HepG2 (cell line): ENCODE measurements around the gene JAM2. TPM values are rescaled to one million over a fixed set of nuclear protein-coding genes. Genes with fewer than 3 reads are reported as not detected.

Source experiments
- GPN1 ChIP-seq: sonication (generic); formaldehyde crosslinking; IDR thresholded peaks from 2 replicates; pipeline ENCODE4 v1.5.1; 2020; ENCODE audit warnings: missing genetic modification reagents, borderline replicate concordance
- PPARG ChIP-seq: conservative IDR thresholded peaks from 2 replicates; pipeline ENCODE4 v1.6.1; 2016; ENCODE audit warnings: missing biosample characterization, missing genetic modification reagents
- ZMYM3 ChIP-seq: sonication (generic); formaldehyde crosslinking; IDR thresholded peaks from 2 replicates; pipeline ENCODE4 v1.5.1; 2020; ENCODE audit warnings: mild to moderate bottlenecking, missing genetic modification reagents
- ZSCAN31 ChIP-seq: sonication (generic); formaldehyde crosslinking; IDR thresholded peaks from 2 replicates; pipeline ENCODE4 v1.5.0; 2020; ENCODE audit warnings: low read depth, mild to moderate bottlenecking, missing genetic modification reagents
- polyA plus RNA-seq, 8 experiments: library from polyadenylated mRNA; depleted of rRNA in 3 of 8; stranded (reverse) in 7 of 8; unstranded in 1 of 8; fragments of >200 nt; fragmentation: Illumina TruSeq in 4 of 8; extraction: Trizol in 4 of 8; gene quantifications; 2 replicates each; pipeline versions ENCODE4 v1.2.1 to v1.2.3, GENCODE V29; 2011 to 2016; ENCODE audit warnings: low read depth in 4 of 8, missing spikeins in 1 of 8, mixed read lengths in 1 of 8; ENCODE audit not compliant: insufficient read depth in 1 of 8
- total RNA-seq, 5 experiments: library from RNA; depleted of rRNA; stranded (reverse); fragments of >200 nt; fragmentation: Illumina TruSeq; extraction: Trizol; gene quantifications; 2 replicates each; pipeline ENCODE4 v1.2.3, GENCODE V29; 2016; ENCODE audit warnings: low read depth in 1 of 5
- TF ChIP-seq, protein P1 (sequence below): sonication (generic); formaldehyde crosslinking; IDR thresholded peaks from 2 replicates; pipeline ENCODE4 v1.4.0; 2020; ENCODE audit warnings: missing genetic modification reagents
- TF ChIP-seq, protein P2 (sequence below): sonication (generic); formaldehyde crosslinking; IDR thresholded peaks from 2 replicates; pipeline ENCODE4 v1.8.0; 2022; ENCODE audit warnings: missing genetic modification reagents, low read depth, mild to moderate bottlenecking, borderline replicate concordance
- TF ChIP-seq, protein P3 (sequence below): sonication (generic); formaldehyde crosslinking; IDR thresholded peaks from 2 replicates; pipeline ENCODE4 v1.5.1; 2020; ENCODE audit warnings: missing genetic modification reagents, mild to moderate bottlenecking, borderline replicate concordance
- TF ChIP-seq, protein P4 (sequence below): sonication (generic); formaldehyde crosslinking; IDR thresholded peaks from 2 replicates; pipeline ENCODE4 v1.9.0; 2022; ENCODE audit warnings: missing genetic modification reagents, mild to moderate bottlenecking, borderline replicate concordance
- TF ChIP-seq, protein P5 (sequence below): IDR thresholded peaks from 2 replicates; pipeline ENCODE4 v1.6.1; 2016; ENCODE audit warnings: missing compliant biosample characterization, missing genetic modification reagents, borderline replicate concordance

The JAM2 gene
- total and polyA plus RNA-seq, 2 of the 13 experiments (the other 11 are each of a cell fraction or from before 2014, with no cell fraction given): 0.07 TPM; not detected in 1

DNA sequence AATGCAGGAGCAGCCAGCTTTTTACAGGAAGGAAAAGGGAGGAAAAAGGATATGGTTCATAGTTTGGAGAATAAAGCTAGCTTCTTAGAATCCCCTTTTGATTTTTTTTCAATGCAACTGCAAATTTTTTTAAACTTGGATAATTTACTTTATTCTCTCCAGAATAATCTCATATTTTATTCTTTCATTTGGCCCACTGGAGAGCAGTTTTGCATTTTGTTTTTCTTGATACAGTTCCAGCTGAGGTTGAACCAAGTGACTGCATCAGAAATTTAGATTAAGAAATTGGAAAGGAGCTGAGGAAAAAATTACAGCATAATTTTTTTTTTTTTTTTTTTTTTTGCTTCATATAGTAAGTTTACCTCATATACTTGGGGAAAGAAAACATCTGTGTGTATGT is 118.5 kb downstream of the JAM2 start (continued):
- TF ChIP-seq, protein P1, sequence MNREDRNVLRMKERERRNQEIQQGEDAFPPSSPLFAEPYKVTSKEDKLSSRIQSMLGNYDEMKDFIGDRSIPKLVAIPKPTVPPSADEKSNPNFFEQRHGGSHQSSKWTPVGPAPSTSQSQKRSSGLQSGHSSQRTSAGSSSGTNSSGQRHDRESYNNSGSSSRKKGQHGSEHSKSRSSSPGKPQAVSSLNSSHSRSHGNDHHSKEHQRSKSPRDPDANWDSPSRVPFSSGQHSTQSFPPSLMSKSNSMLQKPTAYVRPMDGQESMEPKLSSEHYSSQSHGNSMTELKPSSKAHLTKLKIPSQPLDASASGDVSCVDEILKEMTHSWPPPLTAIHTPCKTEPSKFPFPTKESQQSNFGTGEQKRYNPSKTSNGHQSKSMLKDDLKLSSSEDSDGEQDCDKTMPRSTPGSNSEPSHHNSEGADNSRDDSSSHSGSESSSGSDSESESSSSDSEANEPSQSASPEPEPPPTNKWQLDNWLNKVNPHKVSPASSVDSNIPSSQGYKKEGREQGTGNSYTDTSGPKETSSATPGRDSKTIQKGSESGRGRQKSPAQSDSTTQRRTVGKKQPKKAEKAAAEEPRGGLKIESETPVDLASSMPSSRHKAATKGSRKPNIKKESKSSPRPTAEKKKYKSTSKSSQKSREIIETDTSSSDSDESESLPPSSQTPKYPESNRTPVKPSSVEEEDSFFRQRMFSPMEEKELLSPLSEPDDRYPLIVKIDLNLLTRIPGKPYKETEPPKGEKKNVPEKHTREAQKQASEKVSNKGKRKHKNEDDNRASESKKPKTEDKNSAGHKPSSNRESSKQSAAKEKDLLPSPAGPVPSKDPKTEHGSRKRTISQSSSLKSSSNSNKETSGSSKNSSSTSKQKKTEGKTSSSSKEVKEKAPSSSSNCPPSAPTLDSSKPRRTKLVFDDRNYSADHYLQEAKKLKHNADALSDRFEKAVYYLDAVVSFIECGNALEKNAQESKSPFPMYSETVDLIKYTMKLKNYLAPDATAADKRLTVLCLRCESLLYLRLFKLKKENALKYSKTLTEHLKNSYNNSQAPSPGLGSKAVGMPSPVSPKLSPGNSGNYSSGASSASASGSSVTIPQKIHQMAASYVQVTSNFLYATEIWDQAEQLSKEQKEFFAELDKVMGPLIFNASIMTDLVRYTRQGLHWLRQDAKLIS (CRISPR knock-in tag): no peak
- TF ChIP-seq, protein P2, sequence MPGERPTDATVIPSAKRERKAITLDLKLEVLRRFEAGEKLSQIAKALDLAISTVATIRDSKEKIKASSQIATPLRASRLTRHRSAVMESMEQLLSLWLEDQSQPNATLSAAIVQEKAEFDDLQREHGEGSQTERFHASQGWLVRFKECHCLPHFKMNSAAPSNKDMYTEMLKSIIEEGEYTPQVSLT (CRISPR knock-in tag): no peak
- TF ChIP-seq, protein P3, sequence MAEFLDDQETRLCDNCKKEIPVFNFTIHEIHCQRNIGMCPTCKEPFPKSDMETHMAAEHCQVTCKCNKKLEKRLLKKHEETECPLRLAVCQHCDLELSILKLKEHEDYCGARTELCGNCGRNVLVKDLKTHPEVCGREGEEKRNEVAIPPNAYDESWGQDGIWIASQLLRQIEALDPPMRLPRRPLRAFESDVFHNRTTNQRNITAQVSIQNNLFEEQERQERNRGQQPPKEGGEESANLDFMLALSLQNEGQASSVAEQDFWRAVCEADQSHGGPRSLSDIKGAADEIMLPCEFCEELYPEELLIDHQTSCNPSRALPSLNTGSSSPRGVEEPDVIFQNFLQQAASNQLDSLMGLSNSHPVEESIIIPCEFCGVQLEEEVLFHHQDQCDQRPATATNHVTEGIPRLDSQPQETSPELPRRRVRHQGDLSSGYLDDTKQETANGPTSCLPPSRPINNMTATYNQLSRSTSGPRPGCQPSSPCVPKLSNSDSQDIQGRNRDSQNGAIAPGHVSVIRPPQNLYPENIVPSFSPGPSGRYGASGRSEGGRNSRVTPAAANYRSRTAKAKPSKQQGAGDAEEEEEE (CRISPR knock-in tag): no peak
- TF ChIP-seq, protein P4, sequence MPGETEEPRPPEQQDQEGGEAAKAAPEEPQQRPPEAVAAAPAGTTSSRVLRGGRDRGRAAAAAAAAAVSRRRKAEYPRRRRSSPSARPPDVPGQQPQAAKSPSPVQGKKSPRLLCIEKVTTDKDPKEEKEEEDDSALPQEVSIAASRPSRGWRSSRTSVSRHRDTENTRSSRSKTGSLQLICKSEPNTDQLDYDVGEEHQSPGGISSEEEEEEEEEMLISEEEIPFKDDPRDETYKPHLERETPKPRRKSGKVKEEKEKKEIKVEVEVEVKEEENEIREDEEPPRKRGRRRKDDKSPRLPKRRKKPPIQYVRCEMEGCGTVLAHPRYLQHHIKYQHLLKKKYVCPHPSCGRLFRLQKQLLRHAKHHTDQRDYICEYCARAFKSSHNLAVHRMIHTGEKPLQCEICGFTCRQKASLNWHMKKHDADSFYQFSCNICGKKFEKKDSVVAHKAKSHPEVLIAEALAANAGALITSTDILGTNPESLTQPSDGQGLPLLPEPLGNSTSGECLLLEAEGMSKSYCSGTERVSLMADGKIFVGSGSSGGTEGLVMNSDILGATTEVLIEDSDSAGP: no peak
- no peak for TF ChIP-seq ZMYM3 (CRISPR knock-in tag)
- no peak for TF ChIP-seq GPN1 (CRISPR knock-in tag)
- TF ChIP-seq, protein P5, sequence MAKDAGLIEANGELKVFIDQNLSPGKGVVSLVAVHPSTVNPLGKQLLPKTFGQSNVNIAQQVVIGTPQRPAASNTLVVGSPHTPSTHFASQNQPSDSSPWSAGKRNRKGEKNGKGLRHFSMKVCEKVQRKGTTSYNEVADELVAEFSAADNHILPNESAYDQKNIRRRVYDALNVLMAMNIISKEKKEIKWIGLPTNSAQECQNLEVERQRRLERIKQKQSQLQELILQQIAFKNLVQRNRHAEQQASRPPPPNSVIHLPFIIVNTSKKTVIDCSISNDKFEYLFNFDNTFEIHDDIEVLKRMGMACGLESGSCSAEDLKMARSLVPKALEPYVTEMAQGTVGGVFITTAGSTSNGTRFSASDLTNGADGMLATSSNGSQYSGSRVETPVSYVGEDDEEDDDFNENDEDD: no peak
- no peak for TF ChIP-seq PPARG (CRISPR knock-in tag)
- no peak for TF ChIP-seq ZSCAN31 (CRISPR knock-in tag)
